Lower lobe of right lung (tissue), 2 donors: ENCODE results near the gene P2RY14. TPM values are rescaled to one million over a fixed set of nuclear protein-coding genes. Genes with fewer than 3 reads are reported as not detected.

Source experiments
- ATAC-seq, 2 donors: fragments of 200-7000 bp; cut with Tn5 transposase; one replicate each; pipeline ENCODE4 v1.9.1; 2020 to 2022; ENCODE audit warnings: mild to moderate bottlenecking in 2 of 2, moderate library complexity in 2 of 2
- DNase-seq: peaks from one replicate; pipeline ENCODE4 v3.0.0-alpha.2; 2020
- H3K27ac ChIP-seq: fragments of 200-600 bp; one replicate; pipeline ENCODE4 v1.8.0; 2022
- H3K27me3 ChIP-seq: fragments of 200-600 bp; one replicate; pipeline ENCODE4 v1.8.0; 2022; ENCODE audit warnings: low read depth
- H3K36me3 ChIP-seq: fragments of 200-600 bp; one replicate; pipeline ENCODE4 v1.8.0; 2022; ENCODE audit warnings: mild to moderate bottlenecking
- H3K4me1 ChIP-seq: fragments of 200-600 bp; one replicate; pipeline ENCODE4 v1.8.0; 2022
- H3K4me3 ChIP-seq: fragments of 200-600 bp; one replicate; pipeline ENCODE4 v1.8.0; 2022; ENCODE audit warnings: mild to moderate bottlenecking
- H3K9me3 ChIP-seq: fragments of 200-600 bp; one replicate; pipeline ENCODE4 v1.8.0; 2022
- CTCF ChIP-seq: fragments of 200-600 bp; IDR thresholded peaks from one replicate; pipeline ENCODE4 v1.8.0; 2022; ENCODE audit warnings: antibody characterized with exemption, mild to moderate bottlenecking
- intact Hi-C: fragments of 100-400 bp; cut with DNase I; formaldehyde crosslinking; loops from one replicate; pipeline ENCODE4 v1.11.0; 2022
- total RNA-seq: library from RNA; stranded (reverse); fragmentation: NEBNext Ultra II Directional; extraction: Animal tissue kit (Norgen Biotek cat#: 25700); gene quantifications from one replicate; pipeline ENCODE4 v1.2.1, GENCODE V29; 2021
- donor health status: DM: no; HTN: yes; CAD: no; lungs with severe emphysema.

Gene P2RY14
- total RNA-seq, 1 donor from 2014 or later = 5.7 TPM

- H3K4me1 ChIP-seq = peaks cover 4% of the 10 kb centered on the region
- ATAC-seq (no peak), DNase-seq (no peak)
- no peaks in the 10 kb centered on the region for H3K9me3 ChIP-seq
- TF ChIP-seq CTCF = no peak
- no peaks in the 10 kb centered on the region for H3K36me3 ChIP-seq
- H3K27me3 ChIP-seq = no peaks in the 10 kb centered on the region
- intact Hi-C loops = no loop called here
- H3K4me3 ChIP-seq = no peak overlapping the region
- no peak overlapping the region for H3K27ac ChIP-seq
Measured at GRCh38 chr3:151319628-151320027, 41.3 kb upstream of the P2RY14 start.

GRCh38 chr3:151318991-151319390 is 40.6 kb upstream of the P2RY14 start:
- no peak for TF ChIP-seq CTCF
- no peak for ATAC-seq
- Histone ChIP-seq H3K27me3 (no peaks in the 10 kb centered on the region), H3K27ac (no peak overlapping the region), H3K36me3 (no peaks in the 10 kb centered on the region), H3K4me3 (no peak overlapping the region), H3K9me3 (no peaks in the 10 kb centered on the region), H3K4me1 (peaks cover 4% of the 10 kb centered on the region)
- DNase-seq = no peak
- intact Hi-C loops = no loop called here

- H3K27ac ChIP-seq = no peak overlapping the region
- no peaks in the 10 kb centered on the region for H3K27me3 ChIP-seq
- intact Hi-C loops = no loop called here
Measured at GRCh38 chr3:151318313-151318712, 40.0 kb upstream of the P2RY14 start.

GRCh38 chr3:151316267-151316991 is 38.1 kb upstream of the P2RY14 start, which contains the start of gene GPR87:
TSS of gene GPR87 (minus strand) at chr3:151316820. CDS start at chr3:151300100, 16,720 bp downstream.
- ATAC-seq (no peak), DNase-seq (no peak)
- Histone ChIP-seq H3K4me3 (no peak within 1 kb of the TSS), H3K9me3 (no peaks in the 10 kb centered on the region), H3K27me3 (no peaks in the 10 kb centered on the region), H3K4me1 (peaks cover 4% of the 10 kb centered on the region), H3K36me3 (no peaks in the 10 kb centered on the region), H3K27ac (no peak within 1 kb of the TSS)
- no peak for TF ChIP-seq CTCF
- intact Hi-C loops = no loop called here

More at GRCh38 chr3:151318313-151318712, 40.0 kb upstream of the P2RY14 start:
- DNase-seq = no peak
- Histone ChIP-seq H3K4me3 (no peak overlapping the region), H3K4me1 (peaks cover 4% of the 10 kb centered on the region), H3K9me3 (no peaks in the 10 kb centered on the region), H3K36me3 (no peaks in the 10 kb centered on the region)
- TF ChIP-seq CTCF = no peak
- ATAC-seq = no peak

- TF ChIP-seq CTCF = no peak
- Histone ChIP-seq H3K36me3 (no peaks in the 10 kb centered on the region), H3K27ac (no peak overlapping the region), H3K9me3 (no peaks in the 10 kb centered on the region), H3K27me3 (no peaks in the 10 kb centered on the region), H3K4me3 (no peak overlapping the region), H3K4me1 (no peaks in the 10 kb centered on the region)
- ATAC-seq (no peak), DNase-seq (no peak)
- intact Hi-C loops = no loop called here
Measured at GRCh38 chr3:151315846-151316245, 37.5 kb upstream of the P2RY14 start.
